PC-3 (cell line): Measurements from ENCODE around the gene PLEKHM1. TPM values are rescaled to one million over a fixed set of nuclear protein-coding genes. Genes with fewer than 3 reads are reported as not detected.

Experiments
- ATAC-seq: fragments of 200-7000 bp; cut with Tn5 transposase; 2 replicates; pipeline ENCODE4 v1.9.1; 2020; ENCODE audit warnings: mild to moderate bottlenecking, moderate library complexity
- BruUV-seq: library from RNA; stranded (reverse); fragments of 400-500 nt; replicated peaks from 2 replicates; lab custom pipeline; 2021; lab: Mats Ljungman, UMichigan
- CTCF ChIA-PET: fragments of 300-600 bp; sonication (Branson Sonifier 250); formaldehyde crosslinking; loops from one replicate; lab custom pipeline; 2022; ENCODE audit warnings: antibody characterized with exemption; lab: Charles Lee
- POLR2A ChIA-PET: fragments of 300-600 bp; sonication (Branson Sonifier 250); formaldehyde crosslinking; loops from one replicate; lab custom pipeline; 2022; ENCODE audit warnings: antibody characterized with exemption; ENCODE audit not compliant: unreplicated experiment; lab: Charles Lee
- DNase-seq: peaks from one replicate; pipeline ENCODE4 v3.0.0-alpha.2; 2015
- H2AFZ ChIP-seq: fragments of 300-600 bp; sonication (generic); 2 replicates; pipeline ENCODE4 v1.6.0; 2016; ENCODE audit warnings: antibody characterized with exemption, low read length
- H3F3A ChIP-seq: fragments of 300-600 bp; sonication (generic); one replicate; pipeline ENCODE4 v1.6.0; 2017; ENCODE audit warnings: antibody characterized with exemption, low read length, control low read depth, mild to moderate bottlenecking; ENCODE audit not compliant: unreplicated experiment
- H3K27ac ChIP-seq: fragments of 300-600 bp; sonication (generic); 2 replicates; pipeline ENCODE4 v1.5.1; 2016; ENCODE audit warnings: mild to moderate bottlenecking, low read length
- H3K27me3 ChIP-seq: fragments of 300-600 bp; sonication (generic); 2 replicates; pipeline ENCODE4 v1.6.1; 2016; ENCODE audit warnings: low read length, mixed read lengths
- H3K36me3 ChIP-seq: fragments of 300-600 bp; sonication (generic); 2 replicates; pipeline ENCODE4 v1.6.1; 2016; ENCODE audit warnings: low read depth, mixed run types, low read length, mixed read lengths
- H3K4me1 ChIP-seq: fragments of 300-600 bp; sonication (generic); 2 replicates; pipeline ENCODE4 v1.5.1; 2016; ENCODE audit warnings: low read length; ENCODE audit not compliant: insufficient read depth
- H3K4me2 ChIP-seq: fragments of 300-600 bp; sonication (generic); 2 replicates; pipeline ENCODE4 v1.6.0; 2016; ENCODE audit warnings: low read length
- H3K4me3 ChIP-seq: fragments of 300-600 bp; sonication (generic); 2 replicates; pipeline ENCODE4 v1.5.1; 2016; ENCODE audit warnings: mild to moderate bottlenecking, low read length, mixed read lengths
- H3K79me2 ChIP-seq: fragments of 300-600 bp; sonication (generic); 2 replicates; pipeline ENCODE4 v1.6.1; 2017; ENCODE audit warnings: low read length, mixed read lengths
- H3K9ac ChIP-seq: fragments of 300-600 bp; sonication (generic); 2 replicates; pipeline ENCODE4 v1.6.0; 2016; ENCODE audit warnings: mild to moderate bottlenecking, low read length
- H3K9me2 ChIP-seq: fragments of 300-600 bp; sonication (generic); replicated peaks from 2 replicates; pipeline ENCODE4 v1.6.1; 2016; ENCODE audit warnings: mixed run types, low read length, mixed read lengths
- H3K9me3 ChIP-seq: fragments of 300-600 bp; sonication (generic); 2 replicates; pipeline ENCODE4 v1.6.1; 2016; ENCODE audit warnings: low read length, mixed read lengths
- H4K20me1 ChIP-seq: fragments of 300-600 bp; sonication (generic); 2 replicates; pipeline ENCODE4 v1.6.1; 2016; ENCODE audit warnings: low read length, mixed read lengths
- CTCF ChIP-seq: fragments of 300-600 bp; sonication (generic); conservative IDR thresholded peaks from 2 replicates; pipeline ENCODE4 v1.5.1; 2017; ENCODE audit warnings: antibody characterized with exemption, low read depth, mild to moderate bottlenecking, low read length
- EZH2 ChIP-seq: fragments of 300-600 bp; sonication (generic); IDR thresholded peaks from one replicate; pipeline ENCODE4 v1.6.1; 2017; ENCODE audit warnings: antibody characterized with exemption, mild to moderate bottlenecking, low read length; ENCODE audit not compliant: unreplicated experiment
- EZH2phosphoT487 ChIP-seq: fragments of 300-600 bp; sonication (generic); IDR thresholded peaks from 2 replicates; pipeline ENCODE4 v1.6.1; 2018; ENCODE audit warnings: mild to moderate bottlenecking, antibody characterized with exemption, low read length, borderline replicate concordance
- intact Hi-C: fragments of 100-400 bp; cut with micrococcal nuclease; formaldehyde crosslinking; loops from 2 replicates; pipeline ENCODE4 v1.9.0; 2023
- total RNA-seq: library from RNA; depleted of rRNA; stranded (reverse); fragments of >200 nt; gene quantifications from 2 replicates; pipeline ENCODE4 v1.2.3, GENCODE V29; 2014

PLEKHM1 gene
- total RNA-seq, 1 experiment from 2014 or later = 15.8 TPM

- Histone ChIP-seq H3K79me2 (no peaks in the 10 kb centered on the region), H3K4me2 (no peak overlapping the region), H3K4me3 (no peak overlapping the region), H3K9me3 (no peaks in the 10 kb centered on the region), H2AFZ (no peak overlapping the region), H3K4me1 (peaks cover 9% of the 10 kb centered on the region), H3F3A (no peaks in the 10 kb centered on the region), H3K9ac (no peak overlapping the region), H4K20me1 (no peaks in the 10 kb centered on the region), H3K36me3 (peaks cover 2% of the 10 kb centered on the region; the same call in 1 of the 2 replicates), H3K27me3 (no peaks in the 10 kb centered on the region), H3K27ac (no peak overlapping the region), H3K9me2 (no peaks in the 10 kb centered on the region)
- BruUV-seq = no TSS peak
- ChIA-PET CTCF (interaction anchor here (1.3 kb wide), 1 partner anchor 36 kb away, joined by 7 read pairs; no protein-coding TSS in a partner anchor), POLR2A (interaction anchor here (0.5 kb wide), 1 partner anchor 1171 kb away, joined by 7 read pairs; no protein-coding TSS in a partner anchor)
- intact Hi-C loops = loop anchor here (5.0 kb wide), 1 partner anchor 97 kb away; no protein-coding TSS in a partner anchor
- DNase-seq = no peak
- no peak for ATAC-seq
- TF ChIP-seq CTCF = no peak
Measured at GRCh38 chr17:45389354-45389753, 101.2 kb downstream of the PLEKHM1 start.

GRCh38 chr17:45388604-45389325, 101.8 kb downstream of the PLEKHM1 start:
- Histone ChIP-seq H3K9me2 (no peaks in the 10 kb centered on the region), H3K27ac (no peak overlapping the region), H3K9ac (no peak overlapping the region), H3K4me1 (peaks cover 14% of the 10 kb centered on the region), H3F3A (no peaks in the 10 kb centered on the region), H3K4me2 (no peak overlapping the region), H3K4me3 (no peak overlapping the region), H3K27me3 (no peaks in the 10 kb centered on the region), H3K36me3 (no peaks in the 10 kb centered on the region), H4K20me1 (no peaks in the 10 kb centered on the region), H3K79me2 (no peaks in the 10 kb centered on the region), H3K9me3 (no peaks in the 10 kb centered on the region), H2AFZ (no peak overlapping the region)
- ChIA-PET POLR2A (interaction anchor here (0.5 kb wide), 1 partner anchor 1171 kb away, joined by 7 read pairs; no protein-coding TSS in a partner anchor), CTCF (interaction anchor here (1.3 kb wide), 1 partner anchor 37 kb away, joined by 7 read pairs; no protein-coding TSS in a partner anchor)
- no peak for ATAC-seq
- intact Hi-C loops = loop anchor here (5.0 kb wide), 1 partner anchor 96 kb away; no protein-coding TSS in a partner anchor
- TF ChIP-seq EZH2phosphoT487 (no peak), EZH2 (no peak), CTCF (no peak)
- BruUV-seq = no TSS peak
- peak; percentile 24 for DNase-seq

- CTCF ChIA-PET = interaction anchor here (1.1 kb wide), 1 partner anchor 94 kb away, joined by 3 read pairs; no protein-coding TSS in a partner anchor
- Histone ChIP-seq H4K20me1 (no peaks in the 10 kb centered on the region), H2AFZ (no peak overlapping the region), H3K4me2 (no peak overlapping the region), H3K4me3 (no peak overlapping the region), H3K36me3 (no peaks in the 10 kb centered on the region), H3K27ac (no peak overlapping the region), H3K9me3 (no peaks in the 10 kb centered on the region), H3K79me2 (no peaks in the 10 kb centered on the region), H3K27me3 (no peaks in the 10 kb centered on the region), H3K9me2 (no peaks in the 10 kb centered on the region), H3K4me1 (peaks cover 14% of the 10 kb centered on the region), H3F3A (no peaks in the 10 kb centered on the region), H3K9ac (no peak overlapping the region)
- intact Hi-C loops = loop anchor here (5.0 kb wide), 1 partner anchor 95 kb away; no protein-coding TSS in a partner anchor
- TF ChIP-seq CTCF = no peak
- no peak for TF ChIP-seq EZH2
- TF ChIP-seq EZH2phosphoT487 = no peak
- no TSS peak for BruUV-seq
- DNase-seq (no peak), ATAC-seq (no peak)
- POLR2A ChIA-PET = no interaction called here
Measured at GRCh38 chr17:45387739-45388138, 102.8 kb downstream of the PLEKHM1 start.
